Calu3 (cell line): ENCODE data around the gene STX7. TPM values are rescaled to one million over a fixed set of nuclear protein-coding genes. Genes with fewer than 3 reads are reported as not detected.

Experiments used
- BruUV-seq: library from RNA; stranded (reverse); fragments of 400-500 nt; replicated peaks from 2 replicates; lab custom pipeline; 2021; lab: Mats Ljungman, UMichigan
- CTCF ChIA-PET: fragments of 300-600 bp; sonication (Branson Sonifier 250); formaldehyde crosslinking; loops from one replicate; lab custom pipeline; 2022; ENCODE audit warnings: antibody characterized with exemption; lab: Charles Lee
- DNase-seq: peaks from one replicate; pipeline ENCODE4 v3.0.0; 2022
- H3K27ac Mint-ChIP-seq: one replicate; pipeline ENCODE4 v1.8.0; 2022; ENCODE audit warnings: mixed read lengths; ENCODE audit not compliant: unreplicated experiment
- H3K27me3 Mint-ChIP-seq: one replicate; pipeline ENCODE4 v1.8.0; 2022; ENCODE audit warnings: mixed read lengths; ENCODE audit not compliant: unreplicated experiment
- H3K36me3 Mint-ChIP-seq: one replicate; pipeline ENCODE4 v1.8.0; 2022; ENCODE audit warnings: mild to moderate bottlenecking, moderate library complexity, mixed read lengths; ENCODE audit not compliant: insufficient read depth, unreplicated experiment
- H3K4me1 Mint-ChIP-seq: one replicate; pipeline ENCODE4 v1.8.0; 2022; ENCODE audit warnings: mild to moderate bottlenecking, low read depth, mixed read lengths; ENCODE audit not compliant: unreplicated experiment
- H3K4me3 Mint-ChIP-seq: one replicate; pipeline ENCODE4 v1.8.0; 2022; ENCODE audit warnings: mild to moderate bottlenecking, low read depth, moderate library complexity, mixed read lengths; ENCODE audit not compliant: unreplicated experiment
- H3K9me3 Mint-ChIP-seq: one replicate; pipeline ENCODE4 v1.8.0; 2022; ENCODE audit warnings: low read depth, mixed read lengths; ENCODE audit not compliant: unreplicated experiment
- intact Hi-C: fragments of 100-400 bp; cut with micrococcal nuclease; formaldehyde crosslinking; loops from one replicate; pipeline ENCODE4 v1.10.0; 2022; ENCODE audit not compliant: unreplicated experiment
- total RNA-seq: library from RNA; stranded (reverse); gene quantifications from 2 replicates; pipeline ENCODE4 v1.2.3, GENCODE V29; 2022
- TF ChIP-seq, protein P1 (sequence below): fragments of 200-600 bp; IDR thresholded peaks from one replicate; pipeline ENCODE4 v1.8.0; 2022; ENCODE audit warnings: antibody characterized with exemption; ENCODE audit not compliant: unreplicated experiment

The STX7 gene
- total RNA-seq, 1 experiment from 2014 or later: 66.8 TPM

DNA sequence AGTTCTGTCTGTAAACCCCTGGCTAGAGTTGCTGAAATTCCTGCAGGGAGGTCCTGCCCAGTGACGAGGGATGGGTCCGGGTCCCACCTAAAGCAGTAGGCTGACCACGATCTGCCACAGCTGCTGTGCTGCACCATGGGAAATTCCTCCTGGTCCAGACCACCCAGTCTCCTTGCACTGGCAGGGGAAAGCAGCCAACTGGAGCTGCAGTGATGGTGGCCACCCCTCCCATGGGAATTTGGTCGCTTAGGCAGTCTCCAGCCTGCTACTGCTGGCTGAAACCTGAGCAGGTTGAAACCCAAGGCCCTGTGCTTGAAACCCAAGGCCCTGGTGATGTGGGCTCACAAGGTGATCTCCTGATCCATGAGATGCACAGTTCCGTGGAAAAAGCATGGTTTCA, 87.7 kb downstream of the STX7 start:
- Mint-ChIP-seq H3K4me1 (no peaks in the 10 kb centered on the region), H3K9me3 (peaks cover 3% of the 10 kb centered on the region), H3K27ac (no peak overlapping the region), H3K36me3 (no peaks in the 10 kb centered on the region), H3K27me3 (no peaks in the 10 kb centered on the region), H3K4me3 (no peak overlapping the region)
- BruUV-seq: no TSS peak
- CTCF ChIA-PET: no interaction called here
- TF ChIP-seq, protein P1, sequence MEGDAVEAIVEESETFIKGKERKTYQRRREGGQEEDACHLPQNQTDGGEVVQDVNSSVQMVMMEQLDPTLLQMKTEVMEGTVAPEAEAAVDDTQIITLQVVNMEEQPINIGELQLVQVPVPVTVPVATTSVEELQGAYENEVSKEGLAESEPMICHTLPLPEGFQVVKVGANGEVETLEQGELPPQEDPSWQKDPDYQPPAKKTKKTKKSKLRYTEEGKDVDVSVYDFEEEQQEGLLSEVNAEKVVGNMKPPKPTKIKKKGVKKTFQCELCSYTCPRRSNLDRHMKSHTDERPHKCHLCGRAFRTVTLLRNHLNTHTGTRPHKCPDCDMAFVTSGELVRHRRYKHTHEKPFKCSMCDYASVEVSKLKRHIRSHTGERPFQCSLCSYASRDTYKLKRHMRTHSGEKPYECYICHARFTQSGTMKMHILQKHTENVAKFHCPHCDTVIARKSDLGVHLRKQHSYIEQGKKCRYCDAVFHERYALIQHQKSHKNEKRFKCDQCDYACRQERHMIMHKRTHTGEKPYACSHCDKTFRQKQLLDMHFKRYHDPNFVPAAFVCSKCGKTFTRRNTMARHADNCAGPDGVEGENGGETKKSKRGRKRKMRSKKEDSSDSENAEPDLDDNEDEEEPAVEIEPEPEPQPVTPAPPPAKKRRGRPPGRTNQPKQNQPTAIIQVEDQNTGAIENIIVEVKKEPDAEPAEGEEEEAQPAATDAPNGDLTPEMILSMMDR: no peak
- DNase-seq: no peak
- intact Hi-C loops: no loop called here

DNA sequence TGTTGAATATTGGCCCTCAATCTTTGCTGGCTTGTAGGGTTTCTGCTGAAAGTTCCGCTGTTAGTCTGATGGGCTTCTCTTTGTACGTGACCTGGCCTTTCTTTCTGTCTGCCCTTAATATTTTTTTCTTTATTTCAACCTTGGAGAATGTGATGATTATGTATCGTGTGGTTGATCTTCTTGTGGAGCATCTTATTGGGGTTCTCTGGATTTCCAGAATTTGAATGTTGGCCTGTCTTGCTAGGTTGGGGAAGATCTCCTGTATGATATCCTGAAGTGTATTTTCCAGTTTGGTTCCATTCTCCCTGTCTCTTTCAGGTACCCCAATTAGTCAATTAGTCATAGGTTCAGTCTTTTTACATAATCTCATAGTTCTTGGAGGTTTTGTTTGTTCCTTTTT, 89.1 kb downstream of the STX7 start:
- no peak for DNase-seq
- Mint-ChIP-seq H3K9me3 (peaks cover 8% of the 10 kb centered on the region), H3K36me3 (no peaks in the 10 kb centered on the region), H3K4me1 (no peaks in the 10 kb centered on the region), H3K4me3 (no peak overlapping the region), H3K27me3 (no peaks in the 10 kb centered on the region), H3K27ac (no peak overlapping the region)
- TF ChIP-seq, protein P1: no peak
- CTCF ChIA-PET: interaction anchor here (0.6 kb wide), 1 partner anchor 237 kb away, joined by 3 read pairs; no protein-coding TSS in a partner anchor
- BruUV-seq: no TSS peak
- intact Hi-C loops: no loop called here

DNA sequence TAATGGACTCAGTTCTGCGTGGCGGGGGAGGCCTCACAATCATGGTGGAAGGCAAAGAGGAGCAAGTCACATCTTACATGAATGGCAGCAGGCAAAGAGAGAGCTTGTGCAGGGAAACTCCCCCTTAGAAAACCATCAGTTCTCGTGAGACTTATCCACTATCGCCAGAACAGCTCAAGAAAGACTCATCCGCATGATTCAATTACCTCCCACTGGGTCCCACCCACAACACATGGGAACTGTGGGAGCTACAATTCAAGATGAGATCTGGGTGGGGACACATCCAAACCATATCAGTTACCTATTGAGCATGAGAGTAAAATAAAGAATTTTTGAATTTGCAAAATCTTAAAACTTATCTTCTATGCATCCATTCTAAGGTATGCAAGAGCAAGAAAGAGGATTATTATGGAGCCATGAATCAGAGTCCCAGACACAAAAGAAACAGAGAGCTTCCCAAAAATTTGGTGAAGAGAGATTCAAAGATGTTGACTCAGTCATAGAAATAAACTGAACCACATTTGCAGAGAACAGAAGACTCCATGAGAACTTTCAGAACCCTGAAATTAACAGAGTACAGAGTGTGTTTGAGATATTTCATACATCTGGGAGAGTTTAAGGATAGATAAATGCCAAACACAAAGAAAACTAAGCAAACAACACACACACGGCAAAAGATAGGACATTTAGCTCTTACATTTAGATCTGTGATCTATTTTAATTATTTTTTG, 94.5 kb downstream of the STX7 start:
- CTCF ChIA-PET: no interaction called here
- Mint-ChIP-seq H3K9me3 (peaks cover 11% of the 10 kb centered on the region), H3K27ac (no peak overlapping the region), H3K4me3 (no peak overlapping the region), H3K36me3 (no peaks in the 10 kb centered on the region), H3K4me1 (peaks cover 12% of the 10 kb centered on the region), H3K27me3 (no peaks in the 10 kb centered on the region)
- BruUV-seq: no TSS peak
- intact Hi-C loops: no loop called here
- DNase-seq: no peak
- TF ChIP-seq, protein P1: no peak

DNA sequence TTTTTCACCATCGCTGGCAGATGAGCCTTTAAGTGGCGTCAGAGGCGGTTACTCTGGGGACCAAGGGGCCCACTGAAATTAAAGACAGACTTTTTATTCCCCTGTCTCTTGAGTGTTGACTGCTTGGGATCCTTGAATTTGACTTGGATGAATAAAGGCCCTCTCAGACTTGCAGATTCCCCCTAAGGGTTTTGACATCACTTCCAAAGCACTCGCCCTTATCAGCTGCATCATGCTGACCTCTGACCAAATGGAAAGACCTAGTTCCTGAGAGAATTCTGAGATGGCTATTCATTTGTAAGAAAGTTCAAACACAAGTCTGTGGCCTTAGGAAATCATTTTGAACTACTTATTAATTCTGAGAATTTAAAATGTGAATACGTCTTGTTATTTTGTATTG, 98.2 kb downstream of the STX7 start:
- TF ChIP-seq, protein P1: no peak
- Mint-ChIP-seq H3K27ac (no peak overlapping the region), H3K27me3 (no peaks in the 10 kb centered on the region), H3K9me3 (peaks cover 7% of the 10 kb centered on the region), H3K4me3 (no peak overlapping the region), H3K4me1 (peaks cover 12% of the 10 kb centered on the region), H3K36me3 (no peaks in the 10 kb centered on the region)
- no peak for DNase-seq
- intact Hi-C loops: no loop called here
- no TSS peak for BruUV-seq
- CTCF ChIA-PET: no interaction called here
